ENCODE results near the gene INPP4A. TPM values are rescaled to one million over a fixed set of nuclear protein-coding genes. Genes with fewer than 3 reads are reported as not detected.

The INPP4A gene
- total and polyA plus RNA-seq, 7 experiments from 2014 or later, result 51.4 to 165 (median 145) TPM

DNA sequence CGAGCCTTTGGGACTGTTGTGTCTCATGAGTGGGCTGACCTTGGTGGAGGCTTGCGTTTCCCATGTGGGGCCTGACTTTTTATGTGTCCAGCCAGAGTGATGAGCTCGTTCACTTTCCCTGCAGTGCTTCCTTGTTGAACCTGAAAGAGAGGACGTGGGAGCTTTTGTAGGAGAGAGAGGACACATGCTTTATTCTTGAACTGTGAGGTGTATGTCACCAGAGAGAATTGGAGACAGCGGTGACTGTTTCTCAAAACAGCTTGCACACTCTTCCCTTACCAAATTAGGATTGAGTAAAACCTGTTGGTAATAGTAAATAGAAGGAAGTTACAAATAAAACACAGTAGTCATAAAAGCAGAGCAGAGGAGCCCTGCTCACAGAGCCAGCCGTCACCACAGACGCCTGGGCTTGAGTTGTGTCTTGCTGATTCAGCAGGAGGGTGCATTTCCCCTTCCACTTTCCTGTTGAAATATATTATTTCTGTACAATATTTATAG, 60.7 kb downstream of the INPP4A start:
- Histone ChIP-seq H3K36me3 (ENCODE audit: control insufficient read depth in 2 of 3, insufficient read depth in 3 of 3, low read length in 3 of 3) (no peaks in the 10 kb centered on the region), H3K4me1 (ENCODE audit: control insufficient read depth in 2 of 2, insufficient read depth in 2 of 2, low read length in 2 of 2) (peaks cover 39 to 87% of the 10 kb centered on the region in 2 donors), H3K27ac (ENCODE audit: low read depth, low read length) (peak overlapping the region; percentile 54), H3K27me3 (ENCODE audit: control insufficient read depth in 2 of 2, insufficient read depth in 2 of 2, low read length in 2 of 2) (no peaks in the 10 kb centered on the region), H3K4me3 (ENCODE audit: low read length) (no peak overlapping the region), H3K9me3 (ENCODE audit: control insufficient read depth in 2 of 3, low read length in 3 of 3) (no peaks in the 10 kb centered on the region)
- H3K27me3 Mint-ChIP-seq, result no peaks in the 10 kb centered on the region
- CTCF ChIA-PET, result interaction anchor here (0.8 to 2.2 kb wide), 2 partner anchors 17 to 41 kb away, joined by 3 to 11 read pairs; no protein-coding TSS in a partner anchor
- H3K27ac Mint-ChIP-seq, result peak overlapping the region in 8 of 9 donors; percentile 51 to 92 (median 80)
- peaks cover 3 to 27% (median 11%) of the 10 kb centered on the region in 5 donors for H3K36me3 Mint-ChIP-seq
- peak; percentile 73 for ATAC-seq
- intact Hi-C loops (cut with micrococcal nuclease), result loop anchor here (2.0 to 5.0 kb wide), 3 partner anchors 17 to 61 kb away; partner anchors contain the start of gene INPP4A (in 1 of the 2)
- peak overlapping the region in 8 of 10 donors; percentile 20 to 54 (median 50) for H3K4me3 Mint-ChIP-seq
- DNase-seq, result peak in 4 of 9 donors; percentile 22 to 36 (median 28)
- POLR2A ChIA-PET, result interaction anchor here (0.9 to 4.3 kb wide), 4 partner anchors 12 to 60 kb away, joined by 3 to 24 read pairs (median 5); no protein-coding TSS in a partner anchor
- peaks cover 74 to 96% (median 95%) of the 10 kb centered on the region in 7 donors for H3K4me1 Mint-ChIP-seq
- H3K9me3 Mint-ChIP-seq, result peaks cover 0 to 2% (median 0%) of the 10 kb centered on the region in 11 donors

DNA sequence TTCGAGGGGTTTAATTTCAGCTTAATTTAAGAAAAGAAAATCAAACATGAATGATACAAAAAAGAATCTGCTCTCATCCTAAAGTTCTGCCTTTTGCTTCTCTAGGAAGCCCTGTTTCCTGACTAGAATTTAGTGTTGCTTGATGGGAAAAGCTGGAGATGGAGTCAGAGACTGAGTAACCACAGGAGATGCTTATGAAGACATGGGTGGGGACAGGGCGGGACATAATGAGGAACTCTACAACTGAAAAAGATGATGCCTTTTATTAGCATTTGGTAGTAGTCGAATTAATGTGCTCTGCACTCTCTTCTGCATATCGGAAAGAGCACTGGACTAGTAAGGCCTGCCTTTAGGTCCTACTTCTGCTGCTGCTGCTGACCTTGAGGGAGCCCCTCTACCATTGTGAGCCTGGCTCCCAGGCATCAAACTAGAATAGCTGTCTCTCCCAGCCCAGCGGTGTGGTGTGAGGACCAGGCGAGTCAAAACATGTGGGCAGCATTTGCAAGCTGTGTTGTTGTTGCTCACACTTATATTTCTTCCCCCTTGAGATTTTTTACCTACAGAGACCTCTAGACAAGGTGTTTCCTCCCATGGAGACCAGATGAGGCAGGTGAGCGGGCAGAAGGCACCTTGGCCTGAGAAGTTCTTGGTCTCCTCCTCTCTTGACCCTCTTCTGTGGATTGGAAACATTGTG, 61.5 kb downstream of the INPP4A start:
- Mint-ChIP-seq H3K27ac (peak overlapping the region; percentile 46 to 92 (median 79)), H3K36me3 (peaks cover 3 to 24% (median 11%) of the 10 kb centered on the region in 5 donors), H3K4me1 (peaks cover 76 to 100% (median 97%) of the 10 kb centered on the region in 7 donors), H3K27me3 (no peaks in the 10 kb centered on the region), H3K4me3 (peak overlapping the region in 5 of 10 donors; percentile 24 to 54 (median 34)), H3K9me3 (peaks cover 0 to 2% (median 0%) of the 10 kb centered on the region in 11 donors)
- Histone ChIP-seq H3K36me3 (ENCODE audit: control insufficient read depth in 2 of 3, insufficient read depth in 3 of 3, low read length in 3 of 3) (no peaks in the 10 kb centered on the region), H3K4me1 (ENCODE audit: control insufficient read depth in 2 of 2, insufficient read depth in 2 of 2, low read length in 2 of 2) (peaks cover 39 to 89% of the 10 kb centered on the region in 2 donors), H3K27ac (ENCODE audit: low read depth, low read length) (no peak overlapping the region), H3K27me3 (ENCODE audit: control insufficient read depth in 2 of 2, insufficient read depth in 2 of 2, low read length in 2 of 2) (no peaks in the 10 kb centered on the region), H3K9me3 (ENCODE audit: control insufficient read depth in 2 of 3, low read length in 3 of 3) (no peaks in the 10 kb centered on the region), H3K4me3 (ENCODE audit: low read length) (no peak overlapping the region)
- DNase-seq (no peak), ATAC-seq (peak; percentile 38)
- CTCF ChIA-PET, result interaction anchor here (0.8 to 2.2 kb wide), 3 partner anchors 18 to 42 kb away, joined by 3 to 11 read pairs (median 3); no protein-coding TSS in a partner anchor
- intact Hi-C loops (cut with micrococcal nuclease), result loop anchor here (2.0 to 5.0 kb wide), 3 partner anchors 17 to 61 kb away; partner anchors contain the start of gene INPP4A (in 1 of the 2)
- POLR2A ChIA-PET, result interaction anchor here (0.6 to 4.3 kb wide), 4 partner anchors 40 to 95 kb away, joined by 3 to 24 read pairs (median 4); no protein-coding TSS in a partner anchor

DNA sequence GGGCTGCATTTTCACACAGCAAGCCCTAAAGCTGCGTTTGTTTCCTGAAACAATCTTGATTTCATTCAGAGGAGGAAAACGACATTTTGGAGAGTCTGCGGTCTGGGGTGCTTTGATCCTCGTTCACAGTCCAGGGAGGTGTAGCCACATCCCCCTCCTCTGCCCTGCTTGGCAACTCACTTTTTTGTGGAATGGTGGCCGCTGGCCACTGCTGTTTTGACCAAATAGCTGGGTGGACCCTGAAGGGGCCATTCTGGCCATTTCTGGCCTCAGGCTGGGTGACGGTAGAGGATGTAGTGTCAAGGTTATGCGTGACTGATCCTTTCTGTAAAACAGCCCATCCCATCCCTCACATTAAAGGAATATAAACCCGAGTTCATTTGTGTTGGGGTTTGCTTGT, 62.2 kb downstream of the INPP4A start:
- H3K4me3 Mint-ChIP-seq, result peak overlapping the region in 4 of 10 donors; percentile 52 to 68 (median 54)
- DNase-seq, result no peak
- Histone ChIP-seq H3K9me3 (ENCODE audit: control insufficient read depth in 2 of 3, low read length in 3 of 3) (no peaks in the 10 kb centered on the region), H3K4me3 (ENCODE audit: low read length) (no peak overlapping the region), H3K27ac (ENCODE audit: low read depth, low read length) (peak overlapping the region; percentile 2), H3K36me3 (ENCODE audit: control insufficient read depth in 2 of 3, insufficient read depth in 3 of 3, low read length in 3 of 3) (no peaks in the 10 kb centered on the region), H3K27me3 (ENCODE audit: control insufficient read depth in 2 of 2, insufficient read depth in 2 of 2, low read length in 2 of 2) (no peaks in the 10 kb centered on the region), H3K4me1 (ENCODE audit: control insufficient read depth in 2 of 2, insufficient read depth in 2 of 2, low read length in 2 of 2) (peaks cover 46 to 84% of the 10 kb centered on the region in 2 donors)
- no peaks in the 10 kb centered on the region for H3K9me3 Mint-ChIP-seq
- no peaks in the 10 kb centered on the region for H3K27me3 Mint-ChIP-seq
- intact Hi-C loops (cut with micrococcal nuclease), result loop anchor here in 1 of 2 donors (5.0 kb wide), 1 partner anchor 35 kb away; no protein-coding TSS in a partner anchor
- ChIA-PET CTCF (interaction anchor here (1.0 kb wide), 1 partner anchor 35 kb away, joined by 3 read pairs; no protein-coding TSS in a partner anchor), POLR2A (interaction anchor here (1.0 to 1.1 kb wide), 2 partner anchors 27 to 40 kb away, joined by 3 read pairs; no protein-coding TSS in a partner anchor)
- H3K27ac Mint-ChIP-seq, result peak overlapping the region; percentile 51 to 91 (median 79)
- peaks cover 3 to 24% (median 11%) of the 10 kb centered on the region in 5 donors for H3K36me3 Mint-ChIP-seq
- H3K4me1 Mint-ChIP-seq, result peaks cover 78 to 100% (median 98%) of the 10 kb centered on the region in 7 donors
- ATAC-seq, result no peak

DNA sequence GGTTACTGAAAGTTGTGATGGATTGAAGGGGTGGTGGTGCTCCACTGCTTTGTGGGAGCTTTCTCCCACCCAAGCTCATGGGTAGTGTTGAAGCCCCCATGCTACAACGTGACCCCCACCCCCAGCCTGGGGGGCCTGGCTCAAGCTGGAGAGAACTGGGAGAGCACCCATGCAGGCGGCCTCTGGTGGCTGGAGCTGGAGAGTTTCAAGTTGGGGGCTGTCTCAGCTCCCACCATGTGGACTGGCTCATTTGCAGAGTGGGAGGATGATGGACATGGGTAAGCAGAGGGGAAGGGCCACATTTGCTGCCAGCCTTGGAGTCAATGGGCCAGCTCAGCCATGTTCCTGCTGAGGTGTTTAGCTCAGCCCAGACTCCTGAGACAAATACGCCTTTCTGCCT, 62.8 kb downstream of the INPP4A start:
- intact Hi-C loops (cut with micrococcal nuclease), result loop anchor here in 1 of 2 donors (5.0 kb wide), 1 partner anchor 35 kb away; no protein-coding TSS in a partner anchor
- Histone ChIP-seq H3K27me3 (ENCODE audit: control insufficient read depth in 2 of 2, insufficient read depth in 2 of 2, low read length in 2 of 2) (no peaks in the 10 kb centered on the region), H3K36me3 (ENCODE audit: control insufficient read depth in 2 of 3, insufficient read depth in 3 of 3, low read length in 3 of 3) (no peaks in the 10 kb centered on the region), H3K9me3 (ENCODE audit: control insufficient read depth in 2 of 3, low read length in 3 of 3) (no peaks in the 10 kb centered on the region), H3K4me1 (ENCODE audit: control insufficient read depth in 2 of 2, insufficient read depth in 2 of 2, low read length in 2 of 2) (peaks cover 50 to 84% of the 10 kb centered on the region in 2 donors), H3K4me3 (ENCODE audit: low read length) (no peak overlapping the region), H3K27ac (ENCODE audit: low read depth, low read length) (no peak overlapping the region)
- no peak for DNase-seq
- no peaks in the 10 kb centered on the region for H3K9me3 Mint-ChIP-seq
- CTCF ChIA-PET, result no interaction called here
- peaks cover 3 to 24% (median 11%) of the 10 kb centered on the region in 5 donors for H3K36me3 Mint-ChIP-seq
- no peak for ATAC-seq
- H3K4me3 Mint-ChIP-seq, result peak overlapping the region in 6 of 10 donors; percentile 10 to 68 (median 50)
- H3K4me1 Mint-ChIP-seq, result peaks cover 84 to 100% (median 98%) of the 10 kb centered on the region in 7 donors
- POLR2A ChIA-PET, result interaction anchor here (1.0 to 1.1 kb wide), 2 partner anchors 28 to 41 kb away, joined by 3 read pairs; no protein-coding TSS in a partner anchor
- H3K27me3 Mint-ChIP-seq, result no peaks in the 10 kb centered on the region
- peak overlapping the region; percentile 36 to 91 (median 82) for H3K27ac Mint-ChIP-seq

DNA sequence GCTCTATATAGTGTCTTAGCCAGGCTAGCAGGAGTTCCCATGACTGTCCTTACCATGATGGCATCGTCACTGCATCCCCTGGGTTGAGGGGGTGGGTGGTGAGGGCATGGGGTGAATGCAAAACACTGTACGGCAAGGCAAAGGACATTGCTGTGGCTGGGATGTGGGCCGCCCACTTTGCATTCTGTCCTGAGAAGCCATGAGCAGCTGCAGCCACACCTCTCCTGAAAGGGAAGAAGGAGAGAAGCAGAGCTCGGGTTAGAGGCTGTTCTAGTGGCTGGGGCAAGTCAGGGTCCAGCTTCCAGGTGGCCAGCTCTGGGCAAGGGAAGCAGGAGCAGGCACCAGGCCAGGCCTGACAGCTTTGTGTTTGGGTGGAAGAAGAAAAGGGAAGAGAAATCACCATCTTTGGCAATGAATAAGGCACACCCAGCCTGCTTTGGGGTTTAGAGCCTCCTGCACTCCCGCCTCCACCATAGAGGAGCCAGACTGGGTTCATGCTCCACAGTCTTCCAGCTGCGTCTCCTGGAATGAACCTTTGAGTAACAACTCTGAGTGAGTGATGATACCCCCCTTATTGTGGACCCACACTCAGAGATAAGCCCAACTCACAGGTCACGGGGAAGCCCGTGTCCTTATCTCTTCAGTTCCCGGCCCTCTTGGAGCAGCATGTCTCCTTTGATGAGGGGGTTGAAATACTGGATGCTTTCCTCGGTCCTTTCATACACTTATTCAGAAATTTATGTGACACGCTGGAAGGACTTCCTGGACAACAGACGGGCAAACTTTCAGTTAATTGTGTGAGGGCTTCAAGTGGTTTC, 63.4 kb downstream of the INPP4A start:
- Histone ChIP-seq H3K27me3 (ENCODE audit: control insufficient read depth in 2 of 2, insufficient read depth in 2 of 2, low read length in 2 of 2) (no peaks in the 10 kb centered on the region), H3K4me3 (ENCODE audit: low read length) (no peak overlapping the region), H3K27ac (ENCODE audit: low read depth, low read length) (peak overlapping the region; percentile 50), H3K9me3 (ENCODE audit: control insufficient read depth in 2 of 3, low read length in 3 of 3) (no peaks in the 10 kb centered on the region), H3K36me3 (ENCODE audit: control insufficient read depth in 2 of 3, insufficient read depth in 3 of 3, low read length in 3 of 3) (no peaks in the 10 kb centered on the region), H3K4me1 (ENCODE audit: control insufficient read depth in 2 of 2, insufficient read depth in 2 of 2, low read length in 2 of 2) (peaks cover 49 to 84% of the 10 kb centered on the region in 2 donors)
- DNase-seq (no peak), ATAC-seq (peak; percentile 33)
- intact Hi-C loops (cut with micrococcal nuclease), result loop anchor here in 1 of 2 donors (5.0 kb wide), 1 partner anchor 36 kb away; no protein-coding TSS in a partner anchor
- H3K4me1 Mint-ChIP-seq, result peaks cover 84 to 100% (median 98%) of the 10 kb centered on the region in 7 donors
- H3K27me3 Mint-ChIP-seq, result no peaks in the 10 kb centered on the region
- H3K36me3 Mint-ChIP-seq, result peaks cover 5 to 24% (median 11%) of the 10 kb centered on the region in 5 donors
- H3K9me3 Mint-ChIP-seq, result no peaks in the 10 kb centered on the region
- peak overlapping the region; percentile 72 to 92 (median 86) for H3K27ac Mint-ChIP-seq
- ChIA-PET CTCF (no interaction called here), POLR2A (interaction anchor here (1.1 kb wide), 1 partner anchor 28 kb away, joined by 3 read pairs; no protein-coding TSS in a partner anchor)
- H3K4me3 Mint-ChIP-seq, result peak overlapping the region; percentile 10 to 78 (median 56)

Data from naive thymus-derived CD4-positive, alpha-beta T cell (primary cell).